H1 (cell line): ENCODE results near the gene MCM7. TPM values are rescaled to one million over a fixed set of nuclear protein-coding genes. Genes with fewer than 3 reads are reported as not detected.

Experiments used
- CTCF ChIA-PET: fragments of 300-600 bp; sonication (Branson Sonifier 250); formaldehyde crosslinking; loops from one replicate; lab custom pipeline; 2021; ENCODE audit not compliant: partially characterized antibody; lab: Charles Lee
- POLR2A ChIA-PET: fragments of 300-600 bp; sonication (Branson Sonifier 250); formaldehyde crosslinking; loops from one replicate; lab custom pipeline; 2021; ENCODE audit warnings: inconsistent platforms; ENCODE audit not compliant: partially characterized antibody; lab: Charles Lee
- DNase-seq, 2 experiments: peaks; one replicate each; pipeline versions ENCODE4 v3.0.0 to v3.0.0-alpha.2; 2010 to 2022; ENCODE audit warnings: low spot score in 2 of 2, low read depth in 1 of 2, mixed read lengths in 1 of 2
- FAIRE-seq: peaks from 2 replicates; lab custom pipeline; 2011; peaks lifted over from hg19 to GRCh38; lab: Jason Lieb, UNC
- H2AFZ ChIP-seq: 2 replicates; pipeline ENCODE4 v1.8.1; 2012; ENCODE audit warnings: low read length, inconsistent platforms
- H2AK5ac ChIP-seq: 2 replicates; pipeline ENCODE4 v1.6.1; 2013; ENCODE audit warnings: low read depth, low read length
- H2BK120ac ChIP-seq: replicated peaks from 2 replicates; pipeline ENCODE3; 2013; ENCODE audit warnings: low read depth, low read length, inconsistent platforms
- H2BK12ac ChIP-seq: 2 replicates; pipeline ENCODE4 v1.6.1; 2013; ENCODE audit warnings: low read depth, low read length
- H2BK15ac ChIP-seq: 2 replicates; pipeline ENCODE4 v1.6.1; 2013; ENCODE audit warnings: low read length
- H2BK20ac ChIP-seq: 2 replicates; pipeline ENCODE4 v1.6.1; 2013; ENCODE audit warnings: low read length
- H2BK5ac ChIP-seq: 2 replicates; pipeline ENCODE4 v1.6.1; 2013; ENCODE audit warnings: low read depth, low read length
- H3K14ac ChIP-seq: 2 replicates; pipeline ENCODE4 v1.6.1; 2013; ENCODE audit warnings: inconsistent platforms; ENCODE audit not compliant: insufficient read length
- H3K18ac ChIP-seq: 2 replicates; pipeline ENCODE4 v1.6.1; 2013; ENCODE audit warnings: low read length; ENCODE audit errors: extremely low read depth
- H3K23ac ChIP-seq: 2 replicates; pipeline ENCODE4 v1.6.1; 2013; ENCODE audit warnings: inconsistent platforms; ENCODE audit not compliant: insufficient read length
- H3K23me2 ChIP-seq: 2 replicates; pipeline ENCODE4 v1.6.1; 2013; ENCODE audit warnings: low read depth, low read length
- H3K27ac ChIP-seq: 2 replicates; pipeline ENCODE4 v1.6.1; 2011; ENCODE audit warnings: low read depth, low read length, inconsistent platforms
- H3K27me3 ChIP-seq, 4 experiments: replicated peaks in 1 of 4; 1 replicate in 1 of 4; 2 replicates in 3 of 4; pipeline versions ENCODE4 v1.6.1 to v1.8.1; 2011 to 2013; ENCODE audit warnings: low read length in 3 of 4, mild to moderate bottlenecking in 3 of 4, inconsistent platforms in 2 of 4, mixed read lengths in 2 of 4, moderate library complexity in 1 of 4; ENCODE audit not compliant: control insufficient read depth in 3 of 4, insufficient read depth in 3 of 4; ENCODE audit errors: extremely low read depth in 1 of 4
- H3K36me3 ChIP-seq, 4 experiments: 2 replicates each; pipeline versions ENCODE4 v1.6.1 to v1.8.1; 2011 to 2013; ENCODE audit warnings: mild to moderate bottlenecking in 4 of 4, low read length in 3 of 4, moderate library complexity in 2 of 4, control low read depth in 1 of 4, inconsistent platforms in 1 of 4; ENCODE audit not compliant: insufficient read depth in 4 of 4, control insufficient read depth in 2 of 4
- H3K4ac ChIP-seq: replicated peaks from 2 replicates; pipeline ENCODE3; 2013; ENCODE audit warnings: low read length, low read depth, mixed read lengths, inconsistent platforms; ENCODE audit not compliant: insufficient read length
- H3K4me1 ChIP-seq, 4 experiments: replicated peaks in 1 of 4; 1 replicate in 1 of 4; 2 replicates in 3 of 4; pipeline versions ENCODE4 v1.6.1 to v1.8.1; 2011 to 2013; ENCODE audit warnings: low read length in 3 of 4, inconsistent platforms in 2 of 4, mixed read lengths in 1 of 4; ENCODE audit not compliant: insufficient read depth in 4 of 4, control insufficient read depth in 3 of 4
- H3K4me2 ChIP-seq, 2 experiments: 2 replicates each; pipeline versions ENCODE4 v1.6.1 to v1.8.1; 2011 to 2013; ENCODE audit warnings: low read depth in 2 of 2, low read length in 2 of 2, control low read depth in 1 of 2, inconsistent platforms in 1 of 2, mild to moderate bottlenecking in 1 of 2; ENCODE audit not compliant: insufficient read depth in 1 of 2
- H3K4me3 ChIP-seq, 4 experiments: fragments of 200-600, 300-600 bp in 1 of 4; sonication (generic), shearing (Covaris generic), sonication (Bioruptor Twin) in 1 of 4; 2 replicates each; pipeline versions ENCODE4 v1.5.1 to v1.8.1; 2011 to 2016; ENCODE audit warnings: low read length in 4 of 4, low read depth in 3 of 4, control low read depth in 2 of 4, inconsistent platforms in 2 of 4, mild to moderate bottlenecking in 2 of 4, mixed read lengths in 1 of 4, moderate library complexity in 1 of 4; ENCODE audit not compliant: insufficient read depth in 2 of 4; ENCODE audit errors: extremely low read depth in 1 of 4
- H3K56ac ChIP-seq: replicated peaks from 2 replicates; pipeline ENCODE3; 2013; ENCODE audit warnings: low read depth, mild to moderate bottlenecking, mixed read lengths, low read length, inconsistent platforms; ENCODE audit not compliant: insufficient read length
- H3K79me1 ChIP-seq: 2 replicates; pipeline ENCODE4 v1.6.1; 2013; ENCODE audit warnings: low read depth, low read length, control low read depth
- H3K79me2 ChIP-seq, 2 experiments: 2 replicates each; pipeline versions ENCODE4 v1.6.1 to v1.8.1; 2012 to 2013; ENCODE audit warnings: low read length in 2 of 2, mild to moderate bottlenecking in 2 of 2, inconsistent platforms in 1 of 2; ENCODE audit not compliant: insufficient read depth in 2 of 2, control insufficient read depth in 1 of 2
- H3K9ac ChIP-seq, 4 experiments: replicated peaks in 1 of 4; 1 replicate in 1 of 4; 2 replicates in 3 of 4; pipeline versions ENCODE4 v1.6.1 to v1.8.1; 2011 to 2013; ENCODE audit warnings: low read depth in 3 of 4, low read length in 3 of 4, control low read depth in 2 of 4, mild to moderate bottlenecking in 2 of 4, moderate library complexity in 2 of 4, inconsistent platforms in 1 of 4; ENCODE audit errors: extremely low read depth in 1 of 4
- H3K9me3 ChIP-seq, 2 experiments: 2 replicates each; pipeline versions ENCODE4 v1.6.1 to v1.8.1; 2012 to 2013; ENCODE audit warnings: mild to moderate bottlenecking in 2 of 2, moderate library complexity in 2 of 2, control low read depth in 1 of 2, inconsistent platforms in 1 of 2, low read depth in 1 of 2, low read length in 1 of 2, mixed read lengths in 1 of 2; ENCODE audit not compliant: insufficient read depth in 2 of 2
- H4K20me1 ChIP-seq, 2 experiments: replicated peaks in 1 of 2; 2 replicates each; pipeline versions ENCODE3 to v1.8.1; 2011 to 2013; ENCODE audit warnings: inconsistent platforms in 2 of 2, low read length in 2 of 2, mild to moderate bottlenecking in 1 of 2; ENCODE audit not compliant: insufficient read depth in 2 of 2, control insufficient read depth in 1 of 2
- H4K5ac ChIP-seq: 2 replicates; pipeline ENCODE4 v1.6.1; 2013; ENCODE audit warnings: low read length, low read depth, mixed read lengths, inconsistent platforms; ENCODE audit not compliant: insufficient read length
- H4K8ac ChIP-seq: 2 replicates; pipeline ENCODE4 v1.8.0; 2013; ENCODE audit warnings: mild to moderate bottlenecking, moderate library complexity, low read length, inconsistent platforms; ENCODE audit not compliant: insufficient read depth; ENCODE audit errors: extremely low read depth
- H4K91ac ChIP-seq: replicated peaks from 2 replicates; pipeline ENCODE3; 2013; ENCODE audit warnings: low read length, mixed read lengths, inconsistent platforms; ENCODE audit not compliant: insufficient read length
- BACH1 ChIP-seq: IDR thresholded peaks from 2 replicates; pipeline ENCODE4 v1.6.1; 2012; ENCODE audit warnings: low read length, improper control_type of control experiment
- CTBP2 ChIP-seq: IDR thresholded peaks from 2 replicates; pipeline ENCODE4 v1.7.0; 2011; ENCODE audit warnings: borderline replicate concordance, mild to moderate bottlenecking, moderate library complexity, mixed read lengths, low read length; ENCODE audit not compliant: insufficient read depth, insufficient read length
- TAF7 ChIP-seq: optimal IDR thresholded peaks from 2 replicates; pipeline ENCODE3; 2011; ENCODE audit warnings: low read depth, mild to moderate bottlenecking, inconsistent platforms, low read length, moderate library complexity, borderline replicate concordance
- WGBS, 2 experiments: shearing (Covaris generic) in 1 of 2; methylation state at CpG; one replicate each; pipeline versions ENCODE4 v1.1.6 to v1.1.7; 2013 to 2015; ENCODE audit warnings: low lambda C conversion rate in 2 of 2, mixed read lengths in 2 of 2, inconsistent platforms in 1 of 2, low coverage in 1 of 2, missing lambda C conversion rate in 1 of 2; ENCODE audit not compliant: insufficient replicate concordance in 2 of 2, insufficient coverage in 1 of 2, insufficient read length in 1 of 2; ENCODE audit errors: extremely low coverage in 1 of 2, missing lambda C conversion rate in 1 of 2; 5-methylcytosine and 5-hydroxymethylcytosine counted together
- polyA plus RNA-seq, 7 experiments: library from polyadenylated mRNA; depleted of rRNA in 3 of 7; stranded (reverse) in 5 of 7; unstranded in 2 of 7; fragments of >200 nt in 5 of 7; fragments of 200-250 nt in 2 of 7; gene quantifications; 1 replicate in 5 of 7; 2 replicates in 1 of 7; 4 replicates in 1 of 7; pipeline versions ENCODE4 v1.2.1 to v1.2.3, GENCODE V29; 2011 to 2013; ENCODE audit warnings: missing spikeins in 2 of 7, mixed read lengths in 2 of 7
- total RNA-seq: library from RNA; stranded (reverse); fragmentation: NEBNext Ultra II Directional; extraction: Animal tissue kit (Norgen Biotek cat#: 25700); gene quantifications from 2 replicates; pipeline ENCODE4 v1.2.1, GENCODE V29; 2021
- TF ChIP-seq, protein P1 (sequence below): IDR thresholded peaks from 2 replicates; pipeline ENCODE4 v1.6.1; 2011; ENCODE audit warnings: low read length, improper control_type of control experiment

The MCM7 gene
- total and polyA plus RNA-seq, 2 of the 8 experiments (the other 6 are each of a cell fraction or from before 2014, with no cell fraction given) = 313 to 344 TPM

DNA sequence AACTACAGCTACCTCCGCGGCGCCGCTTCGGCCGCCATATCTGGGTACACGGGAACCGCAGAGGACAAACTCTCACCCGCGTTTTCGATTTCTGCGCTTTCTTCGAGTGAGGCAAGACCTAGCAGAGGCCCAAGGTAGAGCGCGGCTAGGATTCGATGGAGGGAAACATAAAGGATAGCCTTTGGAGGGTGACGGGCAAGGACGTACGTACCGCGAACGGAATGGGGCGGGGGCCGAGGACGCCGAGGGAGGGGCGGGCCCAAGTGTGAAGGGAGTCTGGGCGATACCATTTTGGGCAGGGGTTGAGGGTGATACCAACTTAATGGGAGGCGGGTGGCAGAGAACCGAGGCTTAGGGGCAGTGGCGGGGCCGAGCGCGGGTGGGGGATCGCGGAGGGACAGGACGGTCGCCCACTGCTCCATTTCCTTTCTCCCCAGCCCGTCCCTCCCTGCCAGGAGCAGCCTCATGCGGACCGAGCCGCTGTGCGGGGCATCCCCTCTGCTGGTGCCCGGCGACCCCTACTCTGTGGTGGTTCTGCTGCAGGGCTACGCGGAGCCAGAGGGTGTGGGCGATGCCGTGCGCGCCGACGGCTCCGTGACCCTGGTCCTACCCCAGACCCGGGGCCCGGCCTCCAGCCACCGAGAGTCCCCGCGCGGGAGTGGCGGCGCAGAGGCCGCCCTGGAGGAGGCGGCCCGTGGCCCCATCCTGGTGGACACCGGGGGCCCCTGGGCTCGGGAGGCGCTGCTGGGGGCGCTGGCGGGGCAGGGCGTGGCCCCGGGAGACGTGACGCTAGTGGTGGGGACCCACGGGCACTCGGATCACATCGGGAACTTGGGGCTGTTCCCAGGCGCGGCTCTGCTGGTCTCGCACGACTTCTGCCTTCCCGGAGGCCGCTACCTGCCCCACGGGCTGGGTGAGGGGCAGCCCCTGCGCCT, 26.0 kb upstream of the MCM7 start, which contains the start of gene MBLAC1:
Gene MBLAC1 (plus strand): TSS at position 37 of the 935 bp plus-strand sequence. CDS start 429 bp downstream, at position 466.
- Histone ChIP-seq H3K36me3 (no peaks in the 10 kb centered on the region), H2BK20ac (no peak within 1 kb of the TSS), H2BK15ac (peak within 1 kb of the TSS; percentile 40; the same call in 1 of the 2 replicates), H3K4me2 (peak within 1 kb of the TSS; percentile 74 to 90), H4K20me1 (no peaks in the 10 kb centered on the region), H3K27me3 (peaks cover 0 to 11% (median 0%) of the 10 kb centered on the region in 4 experiments; a peak in 2 of 7 replicates), H3K79me2 (no peaks in the 10 kb centered on the region; a peak in 1 of 4 replicates), H2BK5ac (peak within 1 kb of the TSS; percentile 98), H3K9me3 (no peaks in the 10 kb centered on the region), H4K5ac (peak within 1 kb of the TSS; percentile 96), H3K27ac (peak within 1 kb of the TSS; percentile 90), H3K14ac (no peak within 1 kb of the TSS), H3K23ac (no peak within 1 kb of the TSS), H2BK120ac (peak within 1 kb of the TSS; percentile 78), H3K9ac (peak within 1 kb of the TSS; percentile 77 to 93 (median 91)), H3K4ac (peak within 1 kb of the TSS; percentile 91), H3K4me3 (peak within 1 kb of the TSS; percentile 84 to 90 (median 88)), H2AK5ac (no peak within 1 kb of the TSS), H4K8ac (peak within 1 kb of the TSS; percentile 73), H3K79me1 (no peaks in the 10 kb centered on the region), H3K23me2 (peaks cover 8% of the 10 kb centered on the region; the same call in 1 of the 2 replicates), H2AFZ (peak within 1 kb of the TSS; percentile 72; the same call in 1 of the 2 replicates), H3K56ac (peak within 1 kb of the TSS; percentile 97), H3K4me1 (peaks cover 0 to 8% (median 0%) of the 10 kb centered on the region in 4 experiments; a peak in 1 of 7 replicates), H4K91ac (peak within 1 kb of the TSS; percentile 98), H3K18ac (peak within 1 kb of the TSS; percentile 99), H2BK12ac (peak within 1 kb of the TSS; percentile 95; the same call in 1 of the 2 replicates)
- no peak for FAIRE-seq
- ChIA-PET POLR2A (interaction anchor here (0.6 to 19.1 kb wide), 29 partner anchors 9 to 302 kb away, joined by 3 to 414 read pairs (median 4); partner anchors contain the start of genes AP4M1, COPS6, GAL3ST4 and GPC2), CTCF (interaction anchor here (0.7 to 9.0 kb wide), 8 partner anchors 14 to 442 kb away, joined by 3 to 108 read pairs (median 6); partner anchors contain the start of genes AP4M1, GAL3ST4, LAMTOR4 and MCM7)
- WGBS, 2 experiments = 3% methylated on average over 62 of the region's 85 CpGs; no CpG with 5 or more reads in 1 of the 2 experiments
- DNase-seq = peak in 1 of 2 experiments; percentile 94
- peak; percentile 77 for TF ChIP-seq TAF7
- no peak for TF ChIP-seq CTBP2
- no peak; the same call in none of the 2 replicates for TF ChIP-seq BACH1
- TF ChIP-seq, protein P1, sequence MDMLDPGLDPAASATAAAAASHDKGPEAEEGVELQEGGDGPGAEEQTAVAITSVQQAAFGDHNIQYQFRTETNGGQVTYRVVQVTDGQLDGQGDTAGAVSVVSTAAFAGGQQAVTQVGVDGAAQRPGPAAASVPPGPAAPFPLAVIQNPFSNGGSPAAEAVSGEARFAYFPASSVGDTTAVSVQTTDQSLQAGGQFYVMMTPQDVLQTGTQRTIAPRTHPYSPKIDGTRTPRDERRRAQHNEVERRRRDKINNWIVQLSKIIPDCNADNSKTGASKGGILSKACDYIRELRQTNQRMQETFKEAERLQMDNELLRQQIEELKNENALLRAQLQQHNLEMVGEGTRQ = no peak
